Testis (tissue), 2 donors: ENCODE measurements around the gene KLF13.

ENCODE experiments used
- CTCF ChIP-seq, 3 experiments: fragments of 450-650 bp in 2 of 3; fragments of 200-600 bp in 1 of 3; sonication (generic) in 1 of 3; IDR thresholded peaks; one replicate each; pipeline ENCODE4 v1.5.1; 2016 to 2019; ENCODE audit warnings: antibody characterized with exemption in 3 of 3, mild to moderate bottlenecking in 2 of 3, moderate library complexity in 1 of 3
- POLR2A ChIP-seq: fragments of 450-650 bp; IDR thresholded peaks from one replicate; pipeline ENCODE4 v1.6.1; 2017; ENCODE audit warnings: antibody characterized with exemption, mild to moderate bottlenecking, moderate library complexity

DNA sequence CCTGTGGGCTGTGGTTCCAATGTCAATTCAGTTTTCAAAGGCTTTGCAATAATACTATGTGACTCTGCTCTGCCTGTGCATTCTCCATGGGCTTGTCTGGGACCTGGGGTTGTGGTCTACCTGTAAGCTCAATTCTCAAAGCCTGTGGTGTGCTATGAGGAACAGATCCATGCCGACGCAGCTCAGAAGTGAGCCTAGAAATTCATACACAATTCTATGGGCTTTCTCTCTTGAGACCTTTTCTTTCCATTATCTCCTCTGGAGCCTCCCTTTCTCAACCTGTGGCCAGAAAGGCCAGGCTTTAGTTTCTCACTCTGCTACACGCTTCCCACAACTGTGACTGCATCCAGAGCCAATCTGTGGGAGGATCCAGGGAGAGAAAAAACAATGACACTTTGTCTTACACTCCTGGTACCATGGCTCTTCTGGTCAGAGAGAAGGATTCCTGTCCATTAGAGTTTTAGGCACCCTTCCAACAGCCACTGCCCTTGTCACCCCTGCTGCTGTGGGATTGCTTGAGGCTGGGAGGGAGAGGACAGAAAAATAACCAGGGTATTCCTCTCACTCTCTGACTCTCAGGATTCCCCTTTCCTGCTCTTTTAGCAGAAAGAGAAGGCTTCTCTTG lies 34.1 kb upstream of the KLF13 start:
- TF ChIP-seq CTCF (IDR thresholded peaks at IDR 0.05) (no peak), POLR2A (no peak)
